Ishikawa (cell line): Measurements from ENCODE around the gene C12orf75.

Experiments used
- CEBPB ChIP-seq: IDR thresholded peaks from 2 replicates; pipeline ENCODE4 v1.6.1; 2012
- CREB1 ChIP-seq: IDR thresholded peaks from 2 replicates; pipeline ENCODE4 v1.6.1; 2012; ENCODE audit warnings: low read depth
- EGR1 ChIP-seq: IDR thresholded peaks from 2 replicates; pipeline ENCODE4 v1.6.1; 2012
- EP300 ChIP-seq: IDR thresholded peaks from 2 replicates; pipeline ENCODE4 v1.6.1; 2012; ENCODE audit warnings: borderline replicate concordance
- FOXM1 ChIP-seq: IDR thresholded peaks from 2 replicates; pipeline ENCODE4 v1.6.1; 2012; ENCODE audit warnings: low read depth, borderline replicate concordance
- NFIC ChIP-seq: IDR thresholded peaks from 2 replicates; pipeline ENCODE4 v1.6.1; 2012
- RAD21 ChIP-seq: IDR thresholded peaks from 2 replicates; pipeline ENCODE4 v1.6.1; 2012; ENCODE audit warnings: low read depth
- TAF1 ChIP-seq: IDR thresholded peaks from 2 replicates; pipeline ENCODE4 v1.6.1; 2012; ENCODE audit warnings: low read depth, mild to moderate bottlenecking
- TCF12 ChIP-seq: IDR thresholded peaks from 2 replicates; pipeline ENCODE4 v1.6.1; 2012; ENCODE audit warnings: low read depth
- TEAD4 ChIP-seq: IDR thresholded peaks from 2 replicates; pipeline ENCODE4 v1.6.1; 2012
- YY1 ChIP-seq: IDR thresholded peaks from 2 replicates; pipeline ENCODE4 v1.6.1; 2012; ENCODE audit warnings: low read depth
- ZBTB7A ChIP-seq: IDR thresholded peaks from 2 replicates; pipeline ENCODE4 v1.6.1; 2012; ENCODE audit warnings: low read depth
- TF ChIP-seq, protein P1 (sequence below): IDR thresholded peaks from 2 replicates; pipeline ENCODE4 v1.6.1; 2012; ENCODE audit warnings: low read depth, mild to moderate bottlenecking
- TF ChIP-seq, protein P2 (sequence below): IDR thresholded peaks from 2 replicates; pipeline ENCODE4 v1.6.1; 2012
- TF ChIP-seq, protein P3 (sequence below): IDR thresholded peaks from 2 replicates; pipeline ENCODE4 v1.6.1; 2012

Gene C12orf75

DNA sequence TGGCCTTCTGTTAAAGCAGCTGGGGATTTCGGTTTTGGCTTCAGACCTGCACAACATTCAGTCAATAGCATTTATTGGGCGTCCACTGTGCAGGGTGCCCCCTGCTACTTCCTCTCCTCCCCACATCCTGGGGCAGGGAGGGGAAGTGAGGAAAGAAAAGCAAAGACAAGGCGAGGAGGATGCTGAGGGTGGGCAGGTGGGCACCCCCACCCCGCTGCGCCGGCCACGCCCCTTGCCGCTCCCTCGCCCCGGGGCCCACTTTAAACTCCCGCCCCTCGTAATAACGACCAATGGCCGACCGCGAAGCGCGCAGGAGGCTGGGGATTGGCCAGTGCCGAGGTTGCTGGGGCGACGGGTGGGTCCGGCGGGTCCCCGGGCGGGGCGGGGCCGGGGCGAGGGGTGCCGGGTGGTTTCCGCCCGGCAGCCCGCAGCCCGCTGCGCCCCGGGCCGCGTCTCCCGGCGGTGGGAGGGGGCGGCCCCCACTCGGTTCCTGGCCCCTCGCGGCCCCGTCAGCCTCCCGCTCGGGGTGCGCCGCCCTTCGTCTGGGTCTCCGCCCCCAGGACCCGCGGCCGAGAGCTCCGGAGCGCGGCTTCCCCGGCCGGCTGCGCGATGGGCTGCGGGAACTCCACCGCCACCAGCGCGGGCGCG lies at the start of gene C12orf75:
TSS of gene C12orf75 (plus strand) at position 409 of the 648 bp plus-strand sequence. CDS start at position 610, 201 bp downstream.
- 0 out of 2 replicates have a peak, but pooled peaks have one; percentile 18 for TF ChIP-seq TAF1
- TF ChIP-seq, protein P1, sequence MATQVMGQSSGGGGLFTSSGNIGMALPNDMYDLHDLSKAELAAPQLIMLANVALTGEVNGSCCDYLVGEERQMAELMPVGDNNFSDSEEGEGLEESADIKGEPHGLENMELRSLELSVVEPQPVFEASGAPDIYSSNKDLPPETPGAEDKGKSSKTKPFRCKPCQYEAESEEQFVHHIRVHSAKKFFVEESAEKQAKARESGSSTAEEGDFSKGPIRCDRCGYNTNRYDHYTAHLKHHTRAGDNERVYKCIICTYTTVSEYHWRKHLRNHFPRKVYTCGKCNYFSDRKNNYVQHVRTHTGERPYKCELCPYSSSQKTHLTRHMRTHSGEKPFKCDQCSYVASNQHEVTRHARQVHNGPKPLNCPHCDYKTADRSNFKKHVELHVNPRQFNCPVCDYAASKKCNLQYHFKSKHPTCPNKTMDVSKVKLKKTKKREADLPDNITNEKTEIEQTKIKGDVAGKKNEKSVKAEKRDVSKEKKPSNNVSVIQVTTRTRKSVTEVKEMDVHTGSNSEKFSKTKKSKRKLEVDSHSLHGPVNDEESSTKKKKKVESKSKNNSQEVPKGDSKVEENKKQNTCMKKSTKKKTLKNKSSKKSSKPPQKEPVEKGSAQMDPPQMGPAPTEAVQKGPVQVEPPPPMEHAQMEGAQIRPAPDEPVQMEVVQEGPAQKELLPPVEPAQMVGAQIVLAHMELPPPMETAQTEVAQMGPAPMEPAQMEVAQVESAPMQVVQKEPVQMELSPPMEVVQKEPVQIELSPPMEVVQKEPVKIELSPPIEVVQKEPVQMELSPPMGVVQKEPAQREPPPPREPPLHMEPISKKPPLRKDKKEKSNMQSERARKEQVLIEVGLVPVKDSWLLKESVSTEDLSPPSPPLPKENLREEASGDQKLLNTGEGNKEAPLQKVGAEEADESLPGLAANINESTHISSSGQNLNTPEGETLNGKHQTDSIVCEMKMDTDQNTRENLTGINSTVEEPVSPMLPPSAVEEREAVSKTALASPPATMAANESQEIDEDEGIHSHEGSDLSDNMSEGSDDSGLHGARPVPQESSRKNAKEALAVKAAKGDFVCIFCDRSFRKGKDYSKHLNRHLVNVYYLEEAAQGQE = no peak
- TF ChIP-seq, protein P2, sequence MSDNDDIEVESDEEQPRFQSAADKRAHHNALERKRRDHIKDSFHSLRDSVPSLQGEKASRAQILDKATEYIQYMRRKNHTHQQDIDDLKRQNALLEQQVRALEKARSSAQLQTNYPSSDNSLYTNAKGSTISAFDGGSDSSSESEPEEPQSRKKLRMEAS = peak; percentile 48; the same call in 1 of the 2 replicates
- no peak for TF ChIP-seq CREB1
- peak; percentile 99 for TF ChIP-seq ZBTB7A

DNA sequence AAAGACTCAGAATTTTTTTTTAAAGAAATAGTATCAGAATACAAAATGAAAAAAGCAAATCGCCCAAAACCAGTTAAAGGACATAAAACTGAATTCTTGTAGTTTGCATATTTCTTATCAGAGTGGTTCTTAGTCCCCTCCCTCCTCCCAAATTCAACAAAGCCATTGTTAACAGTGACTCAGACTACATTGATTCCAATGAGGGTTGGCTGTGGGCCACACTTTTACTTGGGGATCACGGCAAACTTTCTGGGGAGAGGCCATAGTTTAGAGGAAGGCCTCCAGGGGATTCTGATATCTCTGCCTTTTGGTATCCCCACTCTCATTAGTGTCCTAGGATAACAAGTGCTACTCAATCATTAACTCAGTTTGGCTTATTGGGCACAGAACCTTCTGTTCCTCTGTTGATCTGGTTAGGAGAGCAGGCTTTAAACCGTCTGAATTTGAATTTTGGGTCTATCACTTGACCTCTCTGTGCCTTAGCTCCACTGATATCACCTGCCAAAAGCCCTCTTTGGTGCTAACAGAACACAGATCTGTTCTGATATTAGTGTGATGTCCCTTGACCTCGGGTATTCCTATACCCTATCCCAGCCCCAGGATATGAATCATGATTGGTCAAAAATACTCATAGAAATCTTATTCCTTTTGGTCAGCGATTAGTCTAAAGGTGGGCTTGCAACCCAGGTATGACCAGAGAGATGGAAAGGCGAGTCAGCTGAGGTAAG lies 49.4 kb upstream of the C12orf75 start:
- TF ChIP-seq RAD21 = no peak

DNA sequence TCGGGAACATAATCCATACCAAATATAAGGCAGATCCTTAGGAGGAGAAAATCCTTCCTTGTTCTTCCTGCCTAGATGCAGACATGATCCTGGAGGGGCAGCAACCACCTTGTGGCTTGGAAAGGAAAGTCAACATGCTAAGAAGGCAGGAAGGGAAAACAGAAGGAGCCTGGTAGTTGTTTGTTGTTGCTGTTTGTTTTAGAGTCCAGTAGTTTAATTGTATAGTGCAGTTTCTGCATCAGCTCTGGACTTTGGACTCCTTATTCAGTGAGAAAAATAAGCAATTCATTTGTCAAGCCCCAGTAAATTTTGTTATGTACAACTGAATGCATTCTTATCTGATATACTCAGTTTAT lies 48.8 kb upstream of the C12orf75 start:
- no peak for TF ChIP-seq EP300
- no peak for TF ChIP-seq RAD21
- TF ChIP-seq YY1 = no peak
- TF ChIP-seq, protein P3, sequence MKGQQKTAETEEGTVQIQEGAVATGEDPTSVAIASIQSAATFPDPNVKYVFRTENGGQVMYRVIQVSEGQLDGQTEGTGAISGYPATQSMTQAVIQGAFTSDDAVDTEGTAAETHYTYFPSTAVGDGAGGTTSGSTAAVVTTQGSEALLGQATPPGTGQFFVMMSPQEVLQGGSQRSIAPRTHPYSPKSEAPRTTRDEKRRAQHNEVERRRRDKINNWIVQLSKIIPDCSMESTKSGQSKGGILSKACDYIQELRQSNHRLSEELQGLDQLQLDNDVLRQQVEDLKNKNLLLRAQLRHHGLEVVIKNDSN = no peak
- TF ChIP-seq ZBTB7A = no peak
- no peak for TF ChIP-seq TAF1
- TF ChIP-seq EGR1 = no peak
- no peak for TF ChIP-seq TCF12
- TF ChIP-seq NFIC = no peak
- no peak for TF ChIP-seq CEBPB
- no peak for TF ChIP-seq TEAD4
- no peak for TF ChIP-seq FOXM1
- TF ChIP-seq, protein P2 = no peak
- TF ChIP-seq, protein P1 = no peak
- TF ChIP-seq CREB1 = no peak

DNA sequence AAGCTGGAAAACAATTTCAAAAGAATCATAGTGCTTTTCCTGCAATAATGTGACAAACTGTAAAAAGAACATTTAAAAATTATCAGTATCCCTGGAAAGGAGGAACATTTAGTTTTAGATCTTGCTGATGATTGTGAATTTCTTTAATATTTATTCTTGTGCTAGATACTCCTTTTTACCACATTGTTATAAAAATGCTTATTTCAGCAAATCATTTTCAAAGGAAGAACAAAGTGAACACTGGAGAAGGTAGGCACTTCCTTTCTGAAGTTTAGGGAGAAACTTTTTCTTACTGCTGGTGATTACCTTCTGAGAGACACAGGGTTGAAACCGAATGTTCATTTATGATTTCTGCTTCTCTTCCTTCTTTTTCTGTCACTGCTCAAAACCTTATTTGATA lies 45.1 kb upstream of the C12orf75 start:
- TF ChIP-seq NFIC = no peak
- no peak for TF ChIP-seq TAF1
- no peak for TF ChIP-seq YY1
- TF ChIP-seq EGR1 = no peak
- TF ChIP-seq, protein P1 = no peak
- TF ChIP-seq TEAD4 = no peak
- TF ChIP-seq ZBTB7A = no peak
- no peak for TF ChIP-seq CREB1
- TF ChIP-seq RAD21 = no peak
- no peak for TF ChIP-seq EP300
- TF ChIP-seq, protein P3 = no peak
- no peak for TF ChIP-seq CEBPB
- TF ChIP-seq FOXM1 = no peak
- no peak for TF ChIP-seq TCF12
- TF ChIP-seq, protein P2 = no peak

DNA sequence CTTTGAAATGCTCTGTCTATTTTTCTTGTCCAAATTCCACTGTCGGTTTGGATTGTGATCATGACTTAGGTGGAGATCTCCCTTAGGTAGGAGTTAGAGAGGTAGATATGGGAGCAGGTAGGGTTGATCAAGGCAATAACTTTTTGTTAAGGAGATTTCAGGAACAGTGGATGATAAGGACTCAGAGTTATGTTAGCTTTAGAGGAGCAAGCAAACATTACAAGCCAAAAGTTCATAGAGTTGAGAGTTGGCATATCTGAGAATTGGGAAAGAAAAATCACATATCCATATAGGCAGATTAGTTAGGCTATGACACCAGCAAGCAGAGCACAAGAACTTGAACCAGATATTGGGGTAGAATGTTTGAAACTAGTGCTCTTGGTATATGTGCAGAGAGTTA lies 43.1 kb upstream of the C12orf75 start:
- no peak for TF ChIP-seq TAF1
- TF ChIP-seq TEAD4 = no peak
- TF ChIP-seq, protein P2 = no peak
- TF ChIP-seq RAD21 = no peak
- no peak for TF ChIP-seq NFIC
- no peak for TF ChIP-seq ZBTB7A
- TF ChIP-seq, protein P1 = no peak
- no peak for TF ChIP-seq YY1
- TF ChIP-seq CEBPB = no peak
- TF ChIP-seq CREB1 = no peak
- TF ChIP-seq TCF12 = no peak
- TF ChIP-seq EP300 = no peak
- no peak for TF ChIP-seq FOXM1
- TF ChIP-seq, protein P3 = no peak
- no peak for TF ChIP-seq EGR1
